Measurements from ENCODE around the gene SLC6A5.

DNA sequence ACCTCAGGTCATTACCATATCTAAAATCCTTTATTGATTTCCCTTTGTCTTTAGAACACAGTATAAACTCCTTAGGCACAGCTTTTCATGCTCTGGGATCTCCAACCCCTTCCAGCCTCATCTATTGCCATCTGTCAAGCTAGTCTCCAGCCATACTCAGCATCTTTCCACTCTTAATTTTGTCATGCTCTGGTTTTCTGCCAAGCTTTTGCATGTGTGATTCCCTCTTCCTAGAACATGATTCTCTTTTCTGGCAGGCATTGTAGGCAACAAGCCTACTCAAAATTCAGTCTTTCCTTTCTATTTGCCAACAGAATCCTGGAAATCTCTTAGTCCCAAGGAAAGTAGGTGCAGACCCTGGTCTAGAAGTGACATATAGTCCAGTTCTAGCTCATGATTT lies 35.5 kb upstream of the SLC6A5 start:
- TF ChIP-seq, protein P1, sequence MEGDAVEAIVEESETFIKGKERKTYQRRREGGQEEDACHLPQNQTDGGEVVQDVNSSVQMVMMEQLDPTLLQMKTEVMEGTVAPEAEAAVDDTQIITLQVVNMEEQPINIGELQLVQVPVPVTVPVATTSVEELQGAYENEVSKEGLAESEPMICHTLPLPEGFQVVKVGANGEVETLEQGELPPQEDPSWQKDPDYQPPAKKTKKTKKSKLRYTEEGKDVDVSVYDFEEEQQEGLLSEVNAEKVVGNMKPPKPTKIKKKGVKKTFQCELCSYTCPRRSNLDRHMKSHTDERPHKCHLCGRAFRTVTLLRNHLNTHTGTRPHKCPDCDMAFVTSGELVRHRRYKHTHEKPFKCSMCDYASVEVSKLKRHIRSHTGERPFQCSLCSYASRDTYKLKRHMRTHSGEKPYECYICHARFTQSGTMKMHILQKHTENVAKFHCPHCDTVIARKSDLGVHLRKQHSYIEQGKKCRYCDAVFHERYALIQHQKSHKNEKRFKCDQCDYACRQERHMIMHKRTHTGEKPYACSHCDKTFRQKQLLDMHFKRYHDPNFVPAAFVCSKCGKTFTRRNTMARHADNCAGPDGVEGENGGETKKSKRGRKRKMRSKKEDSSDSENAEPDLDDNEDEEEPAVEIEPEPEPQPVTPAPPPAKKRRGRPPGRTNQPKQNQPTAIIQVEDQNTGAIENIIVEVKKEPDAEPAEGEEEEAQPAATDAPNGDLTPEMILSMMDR (IDR thresholded peaks at IDR 0.05; ENCODE audit: low read depth, low read length): no peak
- TF ChIP-seq, protein P2, sequence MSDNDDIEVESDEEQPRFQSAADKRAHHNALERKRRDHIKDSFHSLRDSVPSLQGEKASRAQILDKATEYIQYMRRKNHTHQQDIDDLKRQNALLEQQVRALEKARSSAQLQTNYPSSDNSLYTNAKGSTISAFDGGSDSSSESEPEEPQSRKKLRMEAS (IDR thresholded peaks at IDR 0.05; ENCODE audit: low read depth, low read length): no peak

Data from NB4 (cell line).